Left renal cortex interstitium (tissue), 4 donors: ENCODE results near the gene POLD1. TPM values are rescaled to one million over a fixed set of nuclear protein-coding genes. Genes with fewer than 3 reads are reported as not detected.
"Not testable (repeated sequence)": the region's sequence is repeated elsewhere in the genome, so short reads cannot be mapped to it uniquely, and the experiment has no call there.

Source experiments
- DNase-seq, 4 donors: peaks; one replicate each; pipeline ENCODE4 v3.0.0-alpha.2; 2013; ENCODE audit warnings: low read depth in 4 of 4, low spot score in 2 of 4, missing footprints in 1 of 4
- polyA plus RNA-seq, 4 donors: library from polyadenylated mRNA; unstranded; fragments of 120-200 nt; gene quantifications; one replicate each; pipeline ENCODE4 v1.2.1, GENCODE V29; 2013; ENCODE audit not compliant: insufficient read length in 4 of 4

The POLD1 gene
- polyA plus RNA-seq, 4 donors: 16.5 to 40.5 (median 33.7) TPM

GRCh38 chr19:50432221-50433028, 48.3 kb downstream of the POLD1 start, which contains the start of gene MYBPC2:
TSS of gene MYBPC2 (plus strand) at chr19:50432892. CDS start at chr19:50432954, 62 bp downstream.
- peak in 3 of 4 donors; percentile 38 to 46 (median 41) for DNase-seq

GRCh38 chr19:50433201-50434180, 49.3 kb downstream of the POLD1 start:
- no peak for DNase-seq

- no peak for DNase-seq
These were observed 50.4 kb downstream of the POLD1 start for GRCh38 chr19:50434525-50434924.

GRCh38 chr19:50435221-50435620, 51.1 kb downstream of the POLD1 start:
- DNase-seq: no peak

GRCh38 chr19:50435627-50436026, 51.5 kb downstream of the POLD1 start:
- DNase-seq: no peak

- no peak for DNase-seq
These were observed 53.8 kb downstream of the POLD1 start for GRCh38 chr19:50437862-50438449.

- DNase-seq: not testable (repeated sequence)
These were observed 55.0 kb downstream of the POLD1 start for GRCh38 chr19:50439130-50439529.

GRCh38 chr19:50444059-50444458, 59.9 kb downstream of the POLD1 start:
- no peak for DNase-seq

GRCh38 chr19:50447053-50447452, 62.9 kb downstream of the POLD1 start:
- DNase-seq: no peak

- no peak for DNase-seq
These were observed 63.6 kb downstream of the POLD1 start for GRCh38 chr19:50447750-50448149.

GRCh38 chr19:50449236-50449899, 65.2 kb downstream of the POLD1 start:
- no peak for DNase-seq

GRCh38 chr19:50450369-50451222, 66.4 kb downstream of the POLD1 start:
- DNase-seq: no peak

- DNase-seq: no peak
These were observed 67.0 kb downstream of the POLD1 start for GRCh38 chr19:50451223-50451534.

- DNase-seq: no peak
These were observed 69.1 kb downstream of the POLD1 start for GRCh38 chr19:50453243-50453642.

- no peak for DNase-seq
These were observed 71.8 kb downstream of the POLD1 start for GRCh38 chr19:50455992-50456391.

GRCh38 chr19:50457300-50457699, 73.2 kb downstream of the POLD1 start:
- no peak for DNase-seq

GRCh38 chr19:50458396-50459066, 74.4 kb downstream of the POLD1 start:
- DNase-seq: peak in 1 of 4 donors; percentile 10

- DNase-seq: no peak
These were observed 74.9 kb downstream of the POLD1 start for GRCh38 chr19:50459067-50459456.

- no peak for DNase-seq
These were observed 75.5 kb downstream of the POLD1 start for GRCh38 chr19:50459638-50460037.
